PC-3 (cell line): ENCODE measurements around the gene FCRL1. TPM values are rescaled to one million over a fixed set of nuclear protein-coding genes. Genes with fewer than 3 reads are reported as not detected.
A peak's percentile ranks its signal among the peaks of the same experiment; 100 is the strongest.

Experiments
- ATAC-seq: fragments of 200-7000 bp; cut with Tn5 transposase; 2 replicates; pipeline ENCODE4 v1.9.1; 2020; ENCODE audit warnings: mild to moderate bottlenecking, moderate library complexity
- BruUV-seq: library from RNA; stranded (reverse); fragments of 400-500 nt; replicated peaks from 2 replicates; lab custom pipeline; 2021; lab: Mats Ljungman, UMichigan
- CTCF ChIA-PET: fragments of 300-600 bp; sonication (Branson Sonifier 250); formaldehyde crosslinking; loops from one replicate; lab custom pipeline; 2022; ENCODE audit warnings: antibody characterized with exemption; lab: Charles Lee
- POLR2A ChIA-PET: fragments of 300-600 bp; sonication (Branson Sonifier 250); formaldehyde crosslinking; loops from one replicate; lab custom pipeline; 2022; ENCODE audit warnings: antibody characterized with exemption; ENCODE audit not compliant: unreplicated experiment; lab: Charles Lee
- DNase-seq: peaks from one replicate; pipeline ENCODE4 v3.0.0-alpha.2; 2015
- H2AFZ ChIP-seq: fragments of 300-600 bp; sonication (generic); 2 replicates; pipeline ENCODE4 v1.6.0; 2016; ENCODE audit warnings: antibody characterized with exemption, low read length
- H3F3A ChIP-seq: fragments of 300-600 bp; sonication (generic); one replicate; pipeline ENCODE4 v1.6.0; 2017; ENCODE audit warnings: antibody characterized with exemption, low read length, control low read depth, mild to moderate bottlenecking; ENCODE audit not compliant: unreplicated experiment
- H3K27ac ChIP-seq: fragments of 300-600 bp; sonication (generic); 2 replicates; pipeline ENCODE4 v1.5.1; 2016; ENCODE audit warnings: mild to moderate bottlenecking, low read length
- H3K27me3 ChIP-seq: fragments of 300-600 bp; sonication (generic); 2 replicates; pipeline ENCODE4 v1.6.1; 2016; ENCODE audit warnings: low read length, mixed read lengths
- H3K36me3 ChIP-seq: fragments of 300-600 bp; sonication (generic); 2 replicates; pipeline ENCODE4 v1.6.1; 2016; ENCODE audit warnings: low read depth, mixed run types, low read length, mixed read lengths
- H3K4me1 ChIP-seq: fragments of 300-600 bp; sonication (generic); 2 replicates; pipeline ENCODE4 v1.5.1; 2016; ENCODE audit warnings: low read length; ENCODE audit not compliant: insufficient read depth
- H3K4me2 ChIP-seq: fragments of 300-600 bp; sonication (generic); 2 replicates; pipeline ENCODE4 v1.6.0; 2016; ENCODE audit warnings: low read length
- H3K4me3 ChIP-seq: fragments of 300-600 bp; sonication (generic); 2 replicates; pipeline ENCODE4 v1.5.1; 2016; ENCODE audit warnings: mild to moderate bottlenecking, low read length, mixed read lengths
- H3K79me2 ChIP-seq: fragments of 300-600 bp; sonication (generic); 2 replicates; pipeline ENCODE4 v1.6.1; 2017; ENCODE audit warnings: low read length, mixed read lengths
- H3K9ac ChIP-seq: fragments of 300-600 bp; sonication (generic); 2 replicates; pipeline ENCODE4 v1.6.0; 2016; ENCODE audit warnings: mild to moderate bottlenecking, low read length
- H3K9me2 ChIP-seq: fragments of 300-600 bp; sonication (generic); replicated peaks from 2 replicates; pipeline ENCODE4 v1.6.1; 2016; ENCODE audit warnings: mixed run types, low read length, mixed read lengths
- H3K9me3 ChIP-seq: fragments of 300-600 bp; sonication (generic); 2 replicates; pipeline ENCODE4 v1.6.1; 2016; ENCODE audit warnings: low read length, mixed read lengths
- H4K20me1 ChIP-seq: fragments of 300-600 bp; sonication (generic); 2 replicates; pipeline ENCODE4 v1.6.1; 2016; ENCODE audit warnings: low read length, mixed read lengths
- CTCF ChIP-seq: fragments of 300-600 bp; sonication (generic); conservative IDR thresholded peaks from 2 replicates; pipeline ENCODE4 v1.5.1; 2017; ENCODE audit warnings: antibody characterized with exemption, low read depth, mild to moderate bottlenecking, low read length
- EZH2 ChIP-seq: fragments of 300-600 bp; sonication (generic); IDR thresholded peaks from one replicate; pipeline ENCODE4 v1.6.1; 2017; ENCODE audit warnings: antibody characterized with exemption, mild to moderate bottlenecking, low read length; ENCODE audit not compliant: unreplicated experiment
- EZH2phosphoT487 ChIP-seq: fragments of 300-600 bp; sonication (generic); IDR thresholded peaks from 2 replicates; pipeline ENCODE4 v1.6.1; 2018; ENCODE audit warnings: mild to moderate bottlenecking, antibody characterized with exemption, low read length, borderline replicate concordance
- intact Hi-C: fragments of 100-400 bp; cut with micrococcal nuclease; formaldehyde crosslinking; loops from 2 replicates; pipeline ENCODE4 v1.9.0; 2023
- total RNA-seq: library from RNA; depleted of rRNA; stranded (reverse); fragments of >200 nt; gene quantifications from 2 replicates; pipeline ENCODE4 v1.2.3, GENCODE V29; 2014

The FCRL1 gene
- total RNA-seq, 1 experiment from 2014 or later: not detected

DNA sequence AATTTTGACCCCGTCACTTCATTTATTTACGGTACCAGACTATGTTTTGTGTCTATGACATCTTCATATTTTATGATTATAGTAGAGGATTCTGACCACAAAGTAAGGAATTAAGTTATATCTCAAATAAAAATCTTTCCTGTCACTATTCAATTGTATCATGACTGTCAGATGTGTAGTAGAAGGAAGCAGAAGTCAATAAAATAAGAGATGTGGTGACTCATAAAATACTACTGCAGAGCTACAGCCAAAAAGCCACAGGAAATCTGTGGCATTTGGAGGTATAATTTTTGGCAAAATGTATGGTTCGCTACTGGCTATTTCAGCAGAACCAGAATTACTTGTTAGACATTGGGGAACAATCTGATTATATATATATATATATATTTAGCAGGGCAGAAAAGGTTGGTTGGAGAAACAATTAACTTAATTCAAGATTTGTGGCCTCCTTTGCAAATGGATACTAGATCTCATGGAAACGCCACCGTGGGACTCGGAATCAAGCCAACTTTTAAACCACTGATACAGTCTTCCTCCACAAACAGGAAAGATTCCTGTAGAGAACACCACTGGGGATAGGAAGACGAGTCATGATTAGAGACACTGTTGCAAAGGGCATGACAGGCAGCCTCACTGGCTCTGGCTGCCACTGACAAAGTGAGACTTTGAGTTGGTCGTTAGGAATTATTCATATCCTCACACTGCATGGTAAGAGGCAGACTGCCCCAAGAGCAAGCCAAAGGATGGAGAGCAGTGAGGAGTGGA lies 48.1 kb downstream of the FCRL1 start:
- Histone ChIP-seq H3K27ac (no peak overlapping the region), H3K79me2 (no peaks in the 10 kb centered on the region), H3K36me3 (no peaks in the 10 kb centered on the region), H3K9ac (no peak overlapping the region), H2AFZ (no peak overlapping the region), H4K20me1 (no peaks in the 10 kb centered on the region), H3K4me2 (no peak overlapping the region), H3K9me3 (no peaks in the 10 kb centered on the region), H3K9me2 (no peaks in the 10 kb centered on the region), H3K4me3 (no peak overlapping the region), H3K27me3 (peaks cover 21% of the 10 kb centered on the region), H3K4me1 (peaks cover 5% of the 10 kb centered on the region), H3F3A (no peaks in the 10 kb centered on the region)
- ChIA-PET CTCF (interaction anchor here (0.7 kb wide), 1 partner anchor 68 kb away, joined by 3 read pairs; no protein-coding TSS in a partner anchor), POLR2A (no interaction called here)
- DNase-seq (peak; percentile 53), ATAC-seq (peak; percentile 31)
- intact Hi-C loops: no loop called here
- TF ChIP-seq CTCF (no peak), EZH2 (no peak), EZH2phosphoT487 (no peak)
- no TSS peak for BruUV-seq

GRCh38 chr1:157770442-157771043 lies 49.4 kb downstream of the FCRL1 start:
- no peak overlapping the region for H3K4me3 ChIP-seq
- no peaks in the 10 kb centered on the region for H3K9me2 ChIP-seq
- H3K27ac ChIP-seq: no peak overlapping the region
- ChIA-PET POLR2A (no interaction called here), CTCF (no interaction called here)
- H3K9me3 ChIP-seq: no peaks in the 10 kb centered on the region
- no peaks in the 10 kb centered on the region for H3K79me2 ChIP-seq
- DNase-seq (peak; percentile 8), ATAC-seq (no peak)
- peaks cover 28% of the 10 kb centered on the region for H3K27me3 ChIP-seq
- no peak overlapping the region for H3K9ac ChIP-seq
- no peaks in the 10 kb centered on the region for H4K20me1 ChIP-seq
- TF ChIP-seq CTCF: peak; percentile 49
- no peak for TF ChIP-seq EZH2
- intact Hi-C loops: no loop called here
- no peaks in the 10 kb centered on the region for H3F3A ChIP-seq
- no peaks in the 10 kb centered on the region for H3K36me3 ChIP-seq
- H2AFZ ChIP-seq: no peak overlapping the region
- no TSS peak for BruUV-seq
- peaks cover 5% of the 10 kb centered on the region for H3K4me1 ChIP-seq
- H3K4me2 ChIP-seq: no peak overlapping the region

- Histone ChIP-seq H3K4me2 (no peak overlapping the region), H2AFZ (no peak overlapping the region), H3K27me3 (peaks cover 55% of the 10 kb centered on the region), H3K9ac (no peak overlapping the region), H4K20me1 (no peaks in the 10 kb centered on the region), H3K9me2 (no peaks in the 10 kb centered on the region), H3K36me3 (no peaks in the 10 kb centered on the region), H3K27ac (no peak overlapping the region), H3F3A (no peaks in the 10 kb centered on the region), H3K79me2 (no peaks in the 10 kb centered on the region), H3K4me1 (peaks cover 5% of the 10 kb centered on the region), H3K4me3 (no peak overlapping the region), H3K9me3 (no peaks in the 10 kb centered on the region)
- intact Hi-C loops: no loop called here
- ATAC-seq (no peak), DNase-seq (no peak)
- CTCF ChIA-PET: no interaction called here
- POLR2A ChIA-PET: no interaction called here
- no TSS peak for BruUV-seq
- TF ChIP-seq EZH2phosphoT487 (no peak), EZH2 (no peak), CTCF (no peak)
These were observed 53.1 kb downstream of the FCRL1 start for GRCh38 chr1:157766792-157767191.
